PC-3 (cell line): ENCODE data around the gene PDE6A.
A peak's percentile ranks its signal among the peaks of the same experiment; 100 is the strongest.

Experiments
- EZH2 ChIP-seq: fragments of 300-600 bp; sonication (generic); IDR thresholded peaks from one replicate; pipeline ENCODE4 v1.6.1; 2017; ENCODE audit warnings: antibody characterized with exemption, mild to moderate bottlenecking, low read length; ENCODE audit not compliant: unreplicated experiment
- EZH2phosphoT487 ChIP-seq: fragments of 300-600 bp; sonication (generic); IDR thresholded peaks from 2 replicates; pipeline ENCODE4 v1.6.1; 2018; ENCODE audit warnings: mild to moderate bottlenecking, antibody characterized with exemption, low read length, borderline replicate concordance
- TF ChIP-seq, protein P1 (sequence below): fragments of 300-600 bp; sonication (generic); conservative IDR thresholded peaks from 2 replicates; pipeline ENCODE4 v1.5.1; 2017; ENCODE audit warnings: antibody characterized with exemption, low read depth, mild to moderate bottlenecking, low read length

DNA sequence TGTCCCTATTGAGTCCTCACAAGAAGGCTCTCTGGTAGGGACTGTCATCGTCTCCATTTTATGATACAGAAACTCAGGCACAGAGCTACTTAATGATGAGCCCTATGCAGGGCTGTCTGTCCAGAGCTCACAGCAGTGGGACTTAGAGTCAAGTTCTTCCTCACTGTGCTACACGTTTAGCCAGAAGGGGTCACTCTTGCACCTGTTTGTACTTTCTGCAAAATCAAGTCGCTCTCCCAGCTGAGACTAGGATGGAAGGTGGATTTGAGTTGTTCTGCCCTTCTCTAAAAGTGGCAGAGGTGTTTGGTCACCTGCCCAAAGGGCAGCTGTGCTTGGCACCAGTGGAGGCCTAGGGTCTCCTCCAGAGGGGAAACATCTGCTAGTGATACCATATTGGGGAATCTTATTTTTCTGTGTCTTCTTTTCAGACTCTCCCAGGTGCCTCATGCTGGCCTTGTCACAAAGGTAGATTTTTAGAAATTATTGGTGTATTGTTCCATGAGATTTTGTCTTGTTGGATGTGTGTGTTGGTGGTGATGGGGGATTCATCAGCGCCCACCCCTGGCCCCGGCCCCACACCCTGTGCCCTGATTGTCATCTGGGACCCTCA is 110.2 kb downstream of the PDE6A start:
- TF ChIP-seq, protein P1, sequence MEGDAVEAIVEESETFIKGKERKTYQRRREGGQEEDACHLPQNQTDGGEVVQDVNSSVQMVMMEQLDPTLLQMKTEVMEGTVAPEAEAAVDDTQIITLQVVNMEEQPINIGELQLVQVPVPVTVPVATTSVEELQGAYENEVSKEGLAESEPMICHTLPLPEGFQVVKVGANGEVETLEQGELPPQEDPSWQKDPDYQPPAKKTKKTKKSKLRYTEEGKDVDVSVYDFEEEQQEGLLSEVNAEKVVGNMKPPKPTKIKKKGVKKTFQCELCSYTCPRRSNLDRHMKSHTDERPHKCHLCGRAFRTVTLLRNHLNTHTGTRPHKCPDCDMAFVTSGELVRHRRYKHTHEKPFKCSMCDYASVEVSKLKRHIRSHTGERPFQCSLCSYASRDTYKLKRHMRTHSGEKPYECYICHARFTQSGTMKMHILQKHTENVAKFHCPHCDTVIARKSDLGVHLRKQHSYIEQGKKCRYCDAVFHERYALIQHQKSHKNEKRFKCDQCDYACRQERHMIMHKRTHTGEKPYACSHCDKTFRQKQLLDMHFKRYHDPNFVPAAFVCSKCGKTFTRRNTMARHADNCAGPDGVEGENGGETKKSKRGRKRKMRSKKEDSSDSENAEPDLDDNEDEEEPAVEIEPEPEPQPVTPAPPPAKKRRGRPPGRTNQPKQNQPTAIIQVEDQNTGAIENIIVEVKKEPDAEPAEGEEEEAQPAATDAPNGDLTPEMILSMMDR = peak; percentile 97
- TF ChIP-seq EZH2 = no peak
- no peak for TF ChIP-seq EZH2phosphoT487
